HepG2 (cell line): Measurements from ENCODE around the gene ZPBP. TPM values are rescaled to one million over a fixed set of nuclear protein-coding genes. Genes with fewer than 3 reads are reported as not detected.

ENCODE experiments used
- ATAC-seq: fragments of 200-7000 bp; cut with Tn5 transposase; 3 replicates; pipeline ENCODE4 v1.9.1; 2020; ENCODE audit warnings: mild to moderate bottlenecking, moderate library complexity
- Bru-seq: library from RNA; stranded (reverse); fragments of 400-500 nt; gene quantifications from one replicate; lab custom pipeline; 2021; lab: Mats Ljungman, UMichigan
- BruChase-seq, 2 experiments: library from RNA; stranded (reverse); fragments of 400-500 nt; gene quantifications; one replicate each; lab custom pipeline; 2021; lab: Mats Ljungman, UMichigan
- BruUV-seq: library from RNA; stranded (reverse); fragments of 400-500 nt; replicated peaks from 2 replicates; lab custom pipeline; 2021; lab: Mats Ljungman, UMichigan
- CTCF ChIA-PET: fragments of 300-600 bp; formaldehyde crosslinking; extraction: SDS; loops from one replicate; lab custom pipeline; 2021; ENCODE audit warnings: low total read pairs, inconsistent platforms, low intra/inter-chr PET ratio; lab: Yijun Ruan, JAX
- POLR2A ChIA-PET: fragments of 350-600 bp; sonication (Branson Sonifier 250); formaldehyde crosslinking; loops from one replicate; lab custom pipeline; 2020; ENCODE audit warnings: antibody characterized with exemption, inconsistent platforms; lab: Yijun Ruan, JAX
- DNase-seq: peaks from one replicate; pipeline ENCODE4 v3.0.0-alpha.2; 2015; ENCODE audit warnings: low spot score
- FAIRE-seq: peaks from 3 replicates; lab custom pipeline; 2011; peaks lifted over from hg19 to GRCh38; lab: Jason Lieb, UNC
- H2AFZ ChIP-seq: one replicate; pipeline ENCODE4 v1.6.1; 2011; ENCODE audit warnings: low read length, inconsistent platforms
- H3K27ac ChIP-seq: fragments of 300-600 bp; 3 replicates; pipeline ENCODE4 v1.8.0; 2011; ENCODE audit warnings: mixed run types, mild to moderate bottlenecking, mixed read lengths, low read length, inconsistent platforms; ENCODE audit not compliant: insufficient read depth; ENCODE audit errors: extremely low read length
- H3K27me3 ChIP-seq, 2 experiments: fragments of 200-600 bp in 1 of 2; 2 replicates in 1 of 2; 3 replicates in 1 of 2; pipeline versions ENCODE4 v1.6.0 to v1.8.0; 2011; ENCODE audit warnings: low read length in 2 of 2, mild to moderate bottlenecking in 2 of 2, moderate library complexity in 2 of 2, inconsistent platforms in 1 of 2; ENCODE audit not compliant: insufficient read depth in 2 of 2, control insufficient read depth in 1 of 2
- H3K36me3 ChIP-seq, 2 experiments: fragments of 200-600 bp in 1 of 2; replicated peaks in 1 of 2; 2 replicates in 1 of 2; 3 replicates in 1 of 2; pipeline versions ENCODE4 v1.5.1 to v1.8.0; 2011; ENCODE audit warnings: low read length in 2 of 2, inconsistent platforms in 1 of 2; ENCODE audit not compliant: insufficient read depth in 2 of 2, control insufficient read depth in 1 of 2
- H3K4me1 ChIP-seq: 2 replicates; pipeline ENCODE4 v1.5.1; 2012; ENCODE audit warnings: low read length, inconsistent platforms; ENCODE audit not compliant: insufficient read depth
- H3K4me2 ChIP-seq: 2 replicates; pipeline ENCODE4 v1.6.0; 2011; ENCODE audit warnings: low read depth, low read length, inconsistent platforms
- H3K4me3 ChIP-seq, 3 experiments: fragments of 200-600 bp in 1 of 3; sonication (generic), shearing (Covaris generic) in 1 of 3; replicated peaks in 1 of 3; 2 replicates each; pipeline ENCODE4 v1.5.1; 2011 to 2016; ENCODE audit warnings: low read length in 3 of 3, inconsistent platforms in 2 of 3, low read depth in 2 of 3, mild to moderate bottlenecking in 2 of 3, control low read depth in 1 of 3, mixed read lengths in 1 of 3; ENCODE audit not compliant: insufficient read depth in 1 of 3
- H3K79me2 ChIP-seq: one replicate; pipeline ENCODE4 v1.6.1; 2011; ENCODE audit warnings: low read length, inconsistent platforms; ENCODE audit not compliant: insufficient read depth
- H3K9ac ChIP-seq: 2 replicates; pipeline ENCODE4 v1.6.0; 2011; ENCODE audit warnings: mild to moderate bottlenecking, low read depth, low read length, inconsistent platforms; ENCODE audit not compliant: insufficient read depth
- H3K9me3 ChIP-seq: 2 replicates; pipeline ENCODE4 v1.5.1; 2012; ENCODE audit warnings: mild to moderate bottlenecking, low read length
- H4K20me1 ChIP-seq: 2 replicates; pipeline ENCODE4 v1.6.0; 2011; ENCODE audit warnings: inconsistent platforms, mild to moderate bottlenecking, low read length, moderate library complexity; ENCODE audit not compliant: insufficient read depth
- ASH2L ChIP-seq: fragments of 300-600, 200-600 bp; sonication (generic); IDR thresholded peaks from 2 replicates; pipeline ENCODE4 v1.7.0; 2017; ENCODE audit warnings: low read depth, mild to moderate bottlenecking, moderate library complexity, mixed read lengths, low read length; ENCODE audit not compliant: insufficient read length
- CREB1 ChIP-seq, 2 experiments: fragments of 450-650 bp in 1 of 2; IDR thresholded peaks; 2 replicates each; pipeline ENCODE4 v1.6.1; 2016 to 2017; ENCODE audit warnings: control low read depth in 1 of 2, mild to moderate bottlenecking in 1 of 2, missing compliant biosample characterization in 1 of 2, missing genetic modification characterization in 1 of 2
- CREM ChIP-seq, 2 experiments: sonication (generic) in 1 of 2; formaldehyde crosslinking in 1 of 2; IDR thresholded peaks; 2 replicates each; pipeline versions ENCODE4 v1.4.0 to v1.6.1; 2016 to 2020; ENCODE audit warnings: antibody characterized with exemption in 1 of 2, mild to moderate bottlenecking in 1 of 2, missing genetic modification reagents in 1 of 2
- NCOR1 ChIP-seq: fragments of 200-600 bp; sonication (generic); IDR thresholded peaks from 2 replicates; pipeline ENCODE4 v1.7.0; 2017; ENCODE audit warnings: antibody characterized with exemption, low read length, borderline replicate concordance
- SMC3 ChIP-seq: IDR thresholded peaks from 2 replicates; pipeline ENCODE4 v1.6.1; 2011; ENCODE audit warnings: low read length, improper control_type of control experiment
- STAG1 ChIP-seq: sonication (generic); formaldehyde crosslinking; IDR thresholded peaks from 2 replicates; pipeline ENCODE4 v1.4.0; 2020; ENCODE audit warnings: missing genetic modification reagents
- TMF1 ChIP-seq: sonication (generic); formaldehyde crosslinking; IDR thresholded peaks from 2 replicates; pipeline ENCODE4 v1.8.1; 2022; ENCODE audit warnings: low read depth, missing genetic modification reagents
- ZFP90 ChIP-seq: sonication (generic); formaldehyde crosslinking; IDR thresholded peaks from 2 replicates; pipeline ENCODE4 v1.8.0; 2022; ENCODE audit warnings: missing genetic modification reagents, mild to moderate bottlenecking, inconsistent platforms, borderline replicate concordance
- ZNF292 ChIP-seq: sonication (generic); formaldehyde crosslinking; IDR thresholded peaks from 2 replicates; pipeline ENCODE4 v1.8.1; 2022; ENCODE audit warnings: mild to moderate bottlenecking, low read depth, missing genetic modification reagents, borderline replicate concordance
- ZNF557 ChIP-seq: sonication (generic); formaldehyde crosslinking; IDR thresholded peaks from 2 replicates; pipeline ENCODE4 v1.4.0; 2020; ENCODE audit warnings: missing genetic modification reagents
- ZSCAN25 ChIP-seq: sonication (generic); formaldehyde crosslinking; IDR thresholded peaks from 2 replicates; pipeline ENCODE4 v1.8.0; 2022; ENCODE audit warnings: mild to moderate bottlenecking, missing genetic modification reagents
- WGBS: methylation state at CpG from one replicate; pipeline ENCODE4 v1.1.6; 2017; ENCODE audit warnings: low lambda C conversion rate; 5-methylcytosine and 5-hydroxymethylcytosine counted together
- in situ Hi-C: cut with HindIII; loops from 2 replicates; pipeline ENCODE4 v1.10.0; 2017; ENCODE audit warnings: low pct_unique_long_range_greater_than_20kb; ENCODE audit not compliant: extremely low pct_ligation_motif_present
- intact Hi-C: fragments of 100-400 bp; cut with micrococcal nuclease; formaldehyde crosslinking; loops from one replicate; pipeline ENCODE4 v1.10.0; 2022; ENCODE audit not compliant: unreplicated experiment
- long read RNA-seq, 2 experiments: library from RNA in 1 of 2; library from polyadenylated mRNA in 1 of 2; stranded (forward) in 1 of 2; unstranded in 1 of 2; transcript quantifications; one replicate each; pipeline ENCODE4 v2.0.0, GENCODE V29; 2019 to 2022
- polyA minus RNA-seq, 3 experiments: library from RNA; depleted of rRNA, polyadenylated mRNA; stranded (reverse); fragments of >200 nt; gene quantifications; 2 replicates each; pipeline ENCODE4 v1.2.3, GENCODE V29; 2011; ENCODE audit warnings: low replicate concordance in 1 of 3
- polyA plus RNA-seq, 8 experiments: library from polyadenylated mRNA; depleted of rRNA in 3 of 8; stranded (reverse) in 7 of 8; unstranded in 1 of 8; fragments of >200 nt; fragmentation: Illumina TruSeq in 4 of 8; extraction: Trizol in 4 of 8; gene quantifications; 2 replicates each; pipeline versions ENCODE4 v1.2.1 to v1.2.3, GENCODE V29; 2011 to 2016; ENCODE audit warnings: low read depth in 4 of 8, missing spikeins in 1 of 8, mixed read lengths in 1 of 8; ENCODE audit not compliant: insufficient read depth in 1 of 8
- total RNA-seq, 5 experiments: library from RNA; depleted of rRNA; stranded (reverse); fragments of >200 nt; fragmentation: Illumina TruSeq; extraction: Trizol; gene quantifications; 2 replicates each; pipeline ENCODE4 v1.2.3, GENCODE V29; 2016; ENCODE audit warnings: low read depth in 1 of 5
- TF ChIP-seq, protein P1 (sequence below): sonication (generic); formaldehyde crosslinking; conservative IDR thresholded peaks from 2 replicates; pipeline ENCODE4 v1.8.1; 2023; ENCODE audit warnings: missing genetic modification reagents
- TF ChIP-seq, protein P2 (sequence below): sonication (generic); formaldehyde crosslinking; IDR thresholded peaks from 2 replicates; pipeline ENCODE4 v1.5.0; 2020; ENCODE audit warnings: missing genetic modification reagents

The ZPBP gene, protein sequence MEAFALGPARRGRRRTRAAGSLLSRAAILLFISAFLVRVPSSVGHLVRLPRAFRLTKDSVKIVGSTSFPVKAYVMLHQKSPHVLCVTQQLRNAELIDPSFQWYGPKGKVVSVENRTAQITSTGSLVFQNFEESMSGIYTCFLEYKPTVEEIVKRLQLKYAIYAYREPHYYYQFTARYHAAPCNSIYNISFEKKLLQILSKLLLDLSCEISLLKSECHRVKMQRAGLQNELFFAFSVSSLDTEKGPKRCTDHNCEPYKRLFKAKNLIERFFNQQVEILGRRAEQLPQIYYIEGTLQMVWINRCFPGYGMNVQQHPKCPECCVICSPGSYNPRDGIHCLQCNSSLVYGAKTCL
- total RNA-seq (2016; rRNA removed; fragmentation: Illumina TruSeq; extraction: Trizol): not detected in 2 replicates
- total RNA-seq (2016; cell fraction: cytosol; rRNA removed; fragmentation: Illumina TruSeq; extraction: Trizol; ENCODE audit: low read depth): not detected in 2 replicates
- total RNA-seq (2016; cell fraction: insoluble cytoplasmic fraction; rRNA removed; fragmentation: Illumina TruSeq; extraction: Trizol): not detected in 2 replicates
- not detected in 2 replicates for total RNA-seq (2016; cell fraction: membrane; rRNA removed; fragmentation: Illumina TruSeq; extraction: Trizol)
- total RNA-seq (2016; cell fraction: nucleus; rRNA removed; fragmentation: Illumina TruSeq; extraction: Trizol): not detected in 2 replicates
- polyA plus RNA-seq (2011; rRNA removed): not detected in 2 replicates
- polyA plus RNA-seq (2011; cell fraction: cytosol; rRNA removed): not detected in 2 replicates
- not detected in 2 replicates for polyA plus RNA-seq (2011; cell fraction: nucleus; rRNA removed)
- not detected in 2 replicates for polyA plus RNA-seq (2012)
- polyA plus RNA-seq (2016; cell fraction: cytosol; fragmentation: Illumina TruSeq; extraction: Trizol; ENCODE audit: low read depth): not detected in 2 replicates
- polyA plus RNA-seq (2016; cell fraction: insoluble cytoplasmic fraction; fragmentation: Illumina TruSeq; extraction: Trizol; ENCODE audit: low read depth): not detected in 2 replicates
- not detected in 2 replicates for polyA plus RNA-seq (2016; cell fraction: membrane; fragmentation: Illumina TruSeq; extraction: Trizol; ENCODE audit: low read depth)
- not detected in 2 replicates for polyA plus RNA-seq (2016; cell fraction: nucleus; fragmentation: Illumina TruSeq; extraction: Trizol; ENCODE audit: insufficient read depth, low read depth)
- polyA minus RNA-seq (2011; rRNA and poly(A)+ RNA removed; ENCODE audit: low replicate concordance): not detected in 2 replicates
- polyA minus RNA-seq (2011; cell fraction: cytosol; rRNA and poly(A)+ RNA removed): not detected in 2 replicates
- not detected in 2 replicates for polyA minus RNA-seq (2011; cell fraction: nucleus; rRNA and poly(A)+ RNA removed)
- Bru-seq, nascent RNA: not detected
- BruChase-seq, experiment 1, labeled RNA remaining after a 6-hour chase: percentile 2 among the genes with signal in this experiment
- BruChase-seq, experiment 2, labeled RNA remaining after a 2-hour chase: not detected
- long read RNA-seq, experiment 1: 0 reads
- long read RNA-seq, experiment 2: 0 reads

DNA sequence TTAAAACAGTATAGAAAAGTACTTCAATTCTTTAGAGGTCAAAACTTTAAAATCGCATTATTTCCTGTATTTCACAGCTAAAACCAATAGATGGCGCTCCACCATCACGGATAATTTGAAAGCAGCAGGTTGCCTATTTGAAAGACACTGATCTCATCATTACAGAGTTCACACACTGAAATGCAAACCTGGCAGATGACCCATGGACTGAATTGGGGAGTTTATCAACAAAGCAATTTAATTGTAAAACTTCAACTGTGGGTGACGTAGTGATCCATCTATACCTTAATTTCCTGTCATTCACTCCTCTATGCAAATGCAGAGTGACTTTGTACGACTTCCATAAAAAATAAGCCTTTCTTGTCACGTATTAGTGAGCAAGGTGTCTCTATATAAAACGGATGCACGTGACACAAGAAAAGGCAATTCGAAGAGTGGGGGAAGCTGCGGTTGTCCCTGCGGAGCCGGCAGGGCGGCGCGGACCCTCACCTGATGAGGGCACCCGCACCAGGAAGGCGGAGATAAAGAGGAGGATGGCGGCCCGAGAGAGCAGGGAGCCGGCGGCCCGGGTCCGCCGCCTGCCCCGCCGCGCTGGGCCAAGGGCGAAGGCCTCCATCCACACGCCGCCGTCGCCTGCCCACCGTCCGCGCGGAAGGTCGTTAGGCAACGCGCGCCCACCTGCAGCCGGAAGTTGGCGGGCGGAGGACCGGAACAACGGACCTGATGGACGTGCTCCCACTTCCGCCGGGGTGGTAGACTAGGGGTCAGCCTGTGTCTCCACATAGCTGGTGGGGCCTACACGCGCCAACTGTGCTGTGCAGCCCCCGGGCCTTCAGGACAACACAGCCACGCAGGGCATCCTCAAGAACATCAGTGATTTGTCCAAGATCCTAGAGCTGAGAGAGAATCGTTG is at the start of gene ZPBP:
Gene ZPBP, minus strand, starts transcription at position 668 of the 913 bp plus-strand sequence. Its CDS starts 52 bp downstream, at position 616.
- Histone ChIP-seq H3K4me1 (no peaks in the 10 kb centered on the region), H3K9me3 (no peaks in the 10 kb centered on the region), H3K27me3 (no peaks in the 10 kb centered on the region), H2AFZ (no peak within 1 kb of the TSS), H3K79me2 (no peaks in the 10 kb centered on the region), H4K20me1 (no peaks in the 10 kb centered on the region), H3K27ac (no peak within 1 kb of the TSS), H3K4me3 (no peak within 1 kb of the TSS), H3K4me2 (no peak within 1 kb of the TSS), H3K9ac (no peak within 1 kb of the TSS), H3K36me3 (no peaks in the 10 kb centered on the region)
- ChIA-PET CTCF (interaction anchor here (1.0 kb wide), 1 partner anchor 1068 kb away, joined by 3 read pairs; no protein-coding TSS in a partner anchor), POLR2A (no interaction called here)
- DNase-seq (peak; percentile 18), ATAC-seq (peak; percentile 50), FAIRE-seq (peak; percentile 61)
- in situ Hi-C loops (no loop called here), intact Hi-C loops (loop anchor here (1.0 to 5.0 kb wide), 3 partner anchors 375 to 1069 kb away; no protein-coding TSS in a partner anchor)
- WGBS: 74% methylated on average over 53 of the region's 53 CpGs
- BruUV-seq: no TSS peak
- TF ChIP-seq, protein P1, sequence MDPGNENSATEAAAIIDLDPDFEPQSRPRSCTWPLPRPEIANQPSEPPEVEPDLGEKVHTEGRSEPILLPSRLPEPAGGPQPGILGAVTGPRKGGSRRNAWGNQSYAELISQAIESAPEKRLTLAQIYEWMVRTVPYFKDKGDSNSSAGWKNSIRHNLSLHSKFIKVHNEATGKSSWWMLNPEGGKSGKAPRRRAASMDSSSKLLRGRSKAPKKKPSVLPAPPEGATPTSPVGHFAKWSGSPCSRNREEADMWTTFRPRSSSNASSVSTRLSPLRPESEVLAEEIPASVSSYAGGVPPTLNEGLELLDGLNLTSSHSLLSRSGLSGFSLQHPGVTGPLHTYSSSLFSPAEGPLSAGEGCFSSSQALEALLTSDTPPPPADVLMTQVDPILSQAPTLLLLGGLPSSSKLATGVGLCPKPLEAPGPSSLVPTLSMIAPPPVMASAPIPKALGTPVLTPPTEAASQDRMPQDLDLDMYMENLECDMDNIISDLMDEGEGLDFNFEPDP: no peak
- TF ChIP-seq TMF1 (no peak), ZFP90 (CRISPR knock-in tag) (no peak), CREM (IDR thresholded peaks at IDR 0.05) (no peak), CREM (CRISPR knock-in tag; IDR thresholded peaks at IDR 0.05) (no peak), ZSCAN25 (CRISPR knock-in tag) (no peak), SMC3 (peak; percentile 43), ZNF557 (CRISPR knock-in tag) (no peak), CREB1 (IDR thresholded peaks at IDR 0.05) (peak; percentile 54; the same call in 1 of the 2 replicates), CREB1 (CRISPR knock-in tag; IDR thresholded peaks at IDR 0.05) (no peak), STAG1 (peak; percentile 68), NCOR1 (no peak), ZNF292 (CRISPR knock-in tag) (no peak), ASH2L (no peak)
- TF ChIP-seq, protein P2, sequence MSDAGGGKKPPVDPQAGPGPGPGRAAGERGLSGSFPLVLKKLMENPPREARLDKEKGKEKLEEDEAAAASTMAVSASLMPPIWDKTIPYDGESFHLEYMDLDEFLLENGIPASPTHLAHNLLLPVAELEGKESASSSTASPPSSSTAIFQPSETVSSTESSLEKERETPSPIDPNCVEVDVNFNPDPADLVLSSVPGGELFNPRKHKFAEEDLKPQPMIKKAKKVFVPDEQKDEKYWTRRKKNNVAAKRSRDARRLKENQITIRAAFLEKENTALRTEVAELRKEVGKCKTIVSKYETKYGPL (CRISPR knock-in tag): no peak
